Brain microvascular endothelial cell (primary cell): ENCODE data around the gene MR1.

Source experiments
- DNase-seq: peaks from one replicate; pipeline ENCODE4 v3.0.0-alpha.2; 2020
- H3K27ac ChIP-seq: fragments of 250-450 bp; sonication (Bioruptor Pico); 2 replicates; pipeline ENCODE4 v1.5.1; 2020; ENCODE audit warnings: mild to moderate bottlenecking, moderate library complexity
- H3K27me3 ChIP-seq: fragments of 250-450 bp; sonication (Bioruptor Pico); replicated peaks from 2 replicates; pipeline ENCODE4 v1.5.1; 2020; ENCODE audit warnings: mild to moderate bottlenecking
- H3K36me3 ChIP-seq: fragments of 250-450 bp; sonication (Bioruptor Pico); replicated peaks from 2 replicates; pipeline ENCODE4 v1.5.1; 2020; ENCODE audit warnings: mild to moderate bottlenecking
- H3K4me3 ChIP-seq: 2 replicates; pipeline ENCODE4 v1.5.1; 2011; ENCODE audit warnings: low read depth, mild to moderate bottlenecking, control low read depth, low read length, moderate library complexity
- CTCF ChIP-seq: IDR thresholded peaks from 2 replicates; pipeline ENCODE4 v1.5.1; 2011; ENCODE audit warnings: low read depth, mild to moderate bottlenecking, moderate library complexity, low read length, control low read depth, inconsistent platforms; ENCODE audit errors: missing control alignments
- in situ Hi-C: cut with HindIII; loops from 2 replicates; pipeline ENCODE4 v1.10.0; 2017; ENCODE audit warnings: low sequenced_read_pairs, low pct_ligation_motif_present

The MR1 gene

GRCh38 chr1:181083842-181084605, 50.2 kb downstream of the MR1 start:
- Histone ChIP-seq H3K27ac (no peak overlapping the region), H3K4me3 (no peak overlapping the region), H3K27me3 (no peaks in the 10 kb centered on the region), H3K36me3 (no peaks in the 10 kb centered on the region)
- DNase-seq: no peak
- peak; percentile 71 for TF ChIP-seq CTCF
- in situ Hi-C loops: no loop called here

GRCh38 chr1:181084606-181084969, 50.8 kb downstream of the MR1 start:
- H3K27me3 ChIP-seq: no peaks in the 10 kb centered on the region

GRCh38 chr1:181086091-181086490, 52.3 kb downstream of the MR1 start:
- H3K4me3 ChIP-seq: no peak overlapping the region
- in situ Hi-C loops: no loop called here
- H3K36me3 ChIP-seq: no peaks in the 10 kb centered on the region
- no peak overlapping the region for H3K27ac ChIP-seq
- DNase-seq: no peak
- no peaks in the 10 kb centered on the region for H3K27me3 ChIP-seq
- no peak for TF ChIP-seq CTCF

More at GRCh38 chr1:181084606-181084969, 50.8 kb downstream of the MR1 start:
- no peak for TF ChIP-seq CTCF
- no peak overlapping the region for H3K27ac ChIP-seq
- DNase-seq: no peak
- H3K36me3 ChIP-seq: no peaks in the 10 kb centered on the region
- H3K4me3 ChIP-seq: no peak overlapping the region
- in situ Hi-C loops: no loop called here

GRCh38 chr1:181086926-181087325, 53.1 kb downstream of the MR1 start:
- in situ Hi-C loops: no loop called here
- H3K27me3 ChIP-seq: no peaks in the 10 kb centered on the region
- TF ChIP-seq CTCF: no peak
- DNase-seq: no peak
- H3K4me3 ChIP-seq: no peak overlapping the region
- no peaks in the 10 kb centered on the region for H3K36me3 ChIP-seq
- no peak overlapping the region for H3K27ac ChIP-seq

- Histone ChIP-seq H3K4me3 (no peak overlapping the region), H3K36me3 (no peaks in the 10 kb centered on the region), H3K27me3 (no peaks in the 10 kb centered on the region), H3K27ac (no peak overlapping the region)
- no peak for TF ChIP-seq CTCF
- in situ Hi-C loops: no loop called here
- no peak for DNase-seq
Observed at GRCh38 chr1:181087400-181087901, 53.7 kb downstream of the MR1 start.
